Hepatic stellate cell (primary cell): ENCODE data around the gene TSPAN9.

Experiments used
- DNase-seq: peaks from one replicate; pipeline ENCODE4 v3.0.0; 2011; ENCODE audit warnings: low spot score

The TSPAN9 gene

GRCh38 chr12:3250576-3250975 is 173.4 kb downstream of the TSPAN9 start:
- DNase-seq, result no peak

GRCh38 chr12:3251067-3251466 is 173.9 kb downstream of the TSPAN9 start:
- DNase-seq, result no peak

- DNase-seq, result no peak
Observed at GRCh38 chr12:3251691-3252090, 174.5 kb downstream of the TSPAN9 start.

- no peak for DNase-seq
Observed at GRCh38 chr12:3252450-3252891, 175.3 kb downstream of the TSPAN9 start.

- DNase-seq, result no peak
Observed at GRCh38 chr12:3253682-3254275, 176.6 kb downstream of the TSPAN9 start.

- no peak for DNase-seq
Observed at GRCh38 chr12:3255057-3255456, 177.9 kb downstream of the TSPAN9 start.

GRCh38 chr12:3256103-3256631 is 179.0 kb downstream of the TSPAN9 start:
- no peak for DNase-seq

GRCh38 chr12:3257411-3257810 is 180.2 kb downstream of the TSPAN9 start:
- DNase-seq, result no peak

- no peak for DNase-seq
Observed at GRCh38 chr12:3259973-3260372, 182.8 kb downstream of the TSPAN9 start.

GRCh38 chr12:3261782-3262359 is 184.7 kb downstream of the TSPAN9 start:
- DNase-seq, result no peak

- DNase-seq, result no peak
Observed at GRCh38 chr12:3262470-3262869, 185.3 kb downstream of the TSPAN9 start.

GRCh38 chr12:3263282-3263681 is 186.1 kb downstream of the TSPAN9 start:
- DNase-seq, result no peak

- no peak for DNase-seq
Observed at GRCh38 chr12:3263939-3264922, 187.1 kb downstream of the TSPAN9 start.

- DNase-seq, result no peak
Observed at GRCh38 chr12:3265406-3265805, 188.2 kb downstream of the TSPAN9 start.

GRCh38 chr12:3266638-3267037 is 189.5 kb downstream of the TSPAN9 start:
- no peak for DNase-seq

- DNase-seq, result no peak
Observed at GRCh38 chr12:3267690-3268089, 190.5 kb downstream of the TSPAN9 start.

GRCh38 chr12:3269594-3269993 is 192.4 kb downstream of the TSPAN9 start:
- DNase-seq, result no peak

- no peak for DNase-seq
Observed at GRCh38 chr12:3271146-3271545, 194.0 kb downstream of the TSPAN9 start.

- no peak for DNase-seq
Observed at GRCh38 chr12:3271639-3272038, 194.5 kb downstream of the TSPAN9 start.

- no peak for DNase-seq
Observed at GRCh38 chr12:3272958-3273357, 195.8 kb downstream of the TSPAN9 start.

GRCh38 chr12:3273409-3273853 is 196.3 kb downstream of the TSPAN9 start:
- DNase-seq, result peak; percentile 86

GRCh38 chr12:3274664-3275063 is 197.5 kb downstream of the TSPAN9 start:
- no peak for DNase-seq
